ENCODE measurements around the gene BPIFB6.

Gene BPIFB6

DNA sequence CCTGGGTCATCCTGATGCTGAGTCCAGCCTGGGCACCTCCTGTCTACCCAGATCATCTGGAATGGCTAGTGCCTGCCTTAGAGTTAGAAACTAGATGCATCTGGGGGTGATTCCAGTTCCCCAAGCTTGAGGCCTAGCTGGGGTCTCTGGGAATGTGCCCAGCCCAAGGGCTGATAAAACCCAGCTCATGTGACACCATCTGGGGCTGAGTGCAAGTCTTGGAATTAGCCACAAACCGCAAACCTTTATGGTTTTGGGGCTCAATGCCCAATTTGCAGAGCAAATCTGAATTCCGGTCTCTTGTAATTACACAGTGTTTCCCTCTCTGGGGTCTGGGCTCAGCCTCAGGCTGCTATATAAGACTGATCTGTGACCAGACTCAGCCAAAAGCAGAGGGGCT lies 47.8 kb downstream of the BPIFB6 start, which contains the start of gene BPIFB4:
Gene BPIFB4, plus strand, starts transcription at position 385 of the 400 bp plus-strand sequence. CDS start 1,884 bp downstream, outside the sequence.
- no peak for TF ChIP-seq SIN3A (IDR thresholded peaks at IDR 0.05; ENCODE audit: borderline replicate concordance, insufficient read depth, low read length)
- TF ChIP-seq FOXP2 (optimal IDR thresholded peaks at IDR 0.05; ENCODE audit: borderline replicate concordance, extremely low read depth, extremely low read length, insufficient read depth): no peak
- TF ChIP-seq, protein P1, sequence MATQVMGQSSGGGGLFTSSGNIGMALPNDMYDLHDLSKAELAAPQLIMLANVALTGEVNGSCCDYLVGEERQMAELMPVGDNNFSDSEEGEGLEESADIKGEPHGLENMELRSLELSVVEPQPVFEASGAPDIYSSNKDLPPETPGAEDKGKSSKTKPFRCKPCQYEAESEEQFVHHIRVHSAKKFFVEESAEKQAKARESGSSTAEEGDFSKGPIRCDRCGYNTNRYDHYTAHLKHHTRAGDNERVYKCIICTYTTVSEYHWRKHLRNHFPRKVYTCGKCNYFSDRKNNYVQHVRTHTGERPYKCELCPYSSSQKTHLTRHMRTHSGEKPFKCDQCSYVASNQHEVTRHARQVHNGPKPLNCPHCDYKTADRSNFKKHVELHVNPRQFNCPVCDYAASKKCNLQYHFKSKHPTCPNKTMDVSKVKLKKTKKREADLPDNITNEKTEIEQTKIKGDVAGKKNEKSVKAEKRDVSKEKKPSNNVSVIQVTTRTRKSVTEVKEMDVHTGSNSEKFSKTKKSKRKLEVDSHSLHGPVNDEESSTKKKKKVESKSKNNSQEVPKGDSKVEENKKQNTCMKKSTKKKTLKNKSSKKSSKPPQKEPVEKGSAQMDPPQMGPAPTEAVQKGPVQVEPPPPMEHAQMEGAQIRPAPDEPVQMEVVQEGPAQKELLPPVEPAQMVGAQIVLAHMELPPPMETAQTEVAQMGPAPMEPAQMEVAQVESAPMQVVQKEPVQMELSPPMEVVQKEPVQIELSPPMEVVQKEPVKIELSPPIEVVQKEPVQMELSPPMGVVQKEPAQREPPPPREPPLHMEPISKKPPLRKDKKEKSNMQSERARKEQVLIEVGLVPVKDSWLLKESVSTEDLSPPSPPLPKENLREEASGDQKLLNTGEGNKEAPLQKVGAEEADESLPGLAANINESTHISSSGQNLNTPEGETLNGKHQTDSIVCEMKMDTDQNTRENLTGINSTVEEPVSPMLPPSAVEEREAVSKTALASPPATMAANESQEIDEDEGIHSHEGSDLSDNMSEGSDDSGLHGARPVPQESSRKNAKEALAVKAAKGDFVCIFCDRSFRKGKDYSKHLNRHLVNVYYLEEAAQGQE (IDR thresholded peaks at IDR 0.05; ENCODE audit: insufficient read depth in 1 of 2, low read depth in 2 of 2, low read length in 2 of 2): no peak
- no peak for TF ChIP-seq TAF1 (IDR thresholded peaks at IDR 0.05; ENCODE audit: borderline replicate concordance, insufficient read depth, low read length)
- no peak for TF ChIP-seq POLR2AphosphoS5 (IDR thresholded peaks at IDR 0.05; ENCODE audit: low read depth, low read length)

DNA sequence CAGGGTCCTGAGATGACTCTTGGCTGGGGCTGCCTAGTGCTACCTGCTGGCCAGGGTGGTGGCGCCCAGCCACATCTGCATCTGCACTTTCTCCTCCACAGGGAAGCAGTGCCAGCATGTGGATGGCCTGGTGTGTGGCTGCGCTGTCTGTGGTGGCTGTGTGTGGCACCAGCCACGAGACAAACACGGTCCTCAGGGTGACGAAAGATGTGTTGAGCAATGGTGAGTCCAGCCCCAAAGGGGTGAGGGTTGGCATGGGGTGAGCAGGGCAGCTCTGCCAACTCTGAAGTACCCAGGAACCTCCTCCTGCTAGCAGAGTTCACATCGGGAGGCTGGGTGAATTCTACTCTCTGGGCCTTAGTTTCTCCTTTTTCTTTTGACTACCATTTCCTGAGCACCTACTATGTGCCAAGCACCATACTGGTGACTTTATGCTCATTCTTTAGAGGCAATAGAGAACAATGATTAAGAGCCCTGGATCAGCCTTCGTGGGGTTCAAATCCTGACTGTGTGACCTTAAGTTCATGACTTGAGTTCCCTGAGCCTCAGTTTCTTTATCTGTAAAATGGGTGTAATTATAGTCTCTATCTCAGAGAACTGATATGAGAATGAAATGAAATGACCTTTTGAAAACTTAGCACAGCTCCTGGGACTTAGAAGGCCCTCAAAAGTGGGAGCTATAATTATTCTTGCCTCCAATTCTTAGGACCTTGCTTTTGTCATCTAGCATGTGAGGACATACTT lies 50.1 kb downstream of the BPIFB6 start:
- TF ChIP-seq POLR2AphosphoS5 (IDR thresholded peaks at IDR 0.05; ENCODE audit: low read depth, low read length) (no peak), FOXP2 (optimal IDR thresholded peaks at IDR 0.05; ENCODE audit: borderline replicate concordance, extremely low read depth, extremely low read length, insufficient read depth) (no peak), TAF1 (IDR thresholded peaks at IDR 0.05; ENCODE audit: borderline replicate concordance, insufficient read depth, low read length) (no peak), SIN3A (IDR thresholded peaks at IDR 0.05; ENCODE audit: borderline replicate concordance, insufficient read depth, low read length) (no peak)
- TF ChIP-seq, protein P1 (IDR thresholded peaks at IDR 0.05; ENCODE audit: insufficient read depth in 1 of 2, low read depth in 2 of 2, low read length in 2 of 2): no peak

DNA sequence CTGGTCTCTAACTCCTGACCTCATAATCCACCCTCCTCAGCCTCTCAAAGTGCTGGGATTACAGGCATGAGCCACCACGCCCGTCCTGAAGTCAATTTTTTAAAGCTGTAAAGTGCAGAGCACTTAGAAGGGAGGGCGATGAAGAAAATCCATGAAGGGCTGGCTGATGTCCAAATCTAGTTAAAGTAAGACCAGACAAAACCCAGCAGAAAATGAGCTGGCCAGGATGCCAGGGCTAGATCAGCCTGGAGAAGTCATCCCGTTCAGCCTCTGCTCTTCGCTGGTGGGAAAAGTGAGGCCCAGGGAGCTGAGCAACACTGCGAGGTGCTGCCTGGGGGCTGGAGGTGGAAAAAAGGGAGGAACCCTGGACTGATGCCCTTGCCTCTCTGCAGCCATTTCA lies 51.1 kb downstream of the BPIFB6 start:
- TF ChIP-seq SIN3A (IDR thresholded peaks at IDR 0.05; ENCODE audit: borderline replicate concordance, insufficient read depth, low read length) (no peak), POLR2AphosphoS5 (IDR thresholded peaks at IDR 0.05; ENCODE audit: low read depth, low read length) (no peak), TAF1 (IDR thresholded peaks at IDR 0.05; ENCODE audit: borderline replicate concordance, insufficient read depth, low read length) (no peak), FOXP2 (optimal IDR thresholded peaks at IDR 0.05; ENCODE audit: borderline replicate concordance, extremely low read depth, extremely low read length, insufficient read depth) (no peak)
- TF ChIP-seq, protein P1 (IDR thresholded peaks at IDR 0.05; ENCODE audit: insufficient read depth in 1 of 2, low read depth in 2 of 2, low read length in 2 of 2): no peak

DNA sequence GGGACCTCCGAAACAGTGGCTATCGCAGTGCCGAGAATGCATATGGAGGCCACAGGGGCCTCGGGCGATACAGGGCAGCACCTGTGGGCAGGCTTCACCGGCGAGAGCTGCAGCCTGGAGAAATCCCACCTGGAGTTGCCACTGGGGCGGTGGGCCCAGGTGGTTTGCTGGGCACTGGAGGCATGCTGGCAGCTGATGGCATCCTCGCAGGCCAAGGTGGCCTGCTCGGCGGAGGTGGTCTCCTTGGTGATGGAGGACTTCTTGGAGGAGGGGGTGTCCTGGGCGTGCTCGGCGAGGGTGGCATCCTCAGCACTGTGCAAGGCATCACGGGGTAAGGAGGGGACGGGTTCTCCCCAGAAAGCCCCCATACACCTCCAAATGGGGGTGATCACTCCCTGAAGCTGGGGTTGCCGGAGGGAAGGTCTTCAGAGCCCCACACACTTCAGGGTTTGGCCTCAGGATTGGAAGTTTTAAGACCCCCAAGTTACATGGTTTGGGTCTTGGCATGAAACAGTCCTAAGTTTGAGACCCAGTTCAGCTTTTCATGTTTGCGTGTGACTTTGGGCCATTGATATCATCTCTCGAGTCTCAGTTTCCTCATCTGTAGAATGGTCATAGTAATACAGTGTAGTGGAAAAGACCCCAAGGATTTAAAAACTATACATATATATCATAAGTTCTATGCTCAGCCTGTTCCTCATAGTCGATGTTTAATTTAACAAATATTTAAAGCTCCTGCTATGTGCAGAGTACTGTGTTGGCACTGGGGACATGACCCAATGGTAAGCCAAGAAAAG lies 52.3 kb downstream of the BPIFB6 start:
- TF ChIP-seq FOXP2 (optimal IDR thresholded peaks at IDR 0.05; ENCODE audit: borderline replicate concordance, extremely low read depth, extremely low read length, insufficient read depth) (no peak), TAF1 (IDR thresholded peaks at IDR 0.05; ENCODE audit: borderline replicate concordance, insufficient read depth, low read length) (no peak), POLR2AphosphoS5 (IDR thresholded peaks at IDR 0.05; ENCODE audit: low read depth, low read length) (no peak), SIN3A (IDR thresholded peaks at IDR 0.05; ENCODE audit: borderline replicate concordance, insufficient read depth, low read length) (no peak)
- TF ChIP-seq, protein P1 (IDR thresholded peaks at IDR 0.05; ENCODE audit: insufficient read depth in 1 of 2, low read depth in 2 of 2, low read length in 2 of 2): no peak

Data from PFSK-1 (cell line).